ENCODE results near the gene GOLGA7B.

GOLGA7B gene

GRCh38 chr10:97874332-97874731 is 24.7 kb downstream of the GOLGA7B start:
- no peaks in the 10 kb centered on the region for H3K27me3 ChIP-seq
- no peaks in the 10 kb centered on the region for H3K4me1 ChIP-seq
- no peaks in the 10 kb centered on the region for H3K36me3 ChIP-seq
- TF ChIP-seq, protein P1, sequence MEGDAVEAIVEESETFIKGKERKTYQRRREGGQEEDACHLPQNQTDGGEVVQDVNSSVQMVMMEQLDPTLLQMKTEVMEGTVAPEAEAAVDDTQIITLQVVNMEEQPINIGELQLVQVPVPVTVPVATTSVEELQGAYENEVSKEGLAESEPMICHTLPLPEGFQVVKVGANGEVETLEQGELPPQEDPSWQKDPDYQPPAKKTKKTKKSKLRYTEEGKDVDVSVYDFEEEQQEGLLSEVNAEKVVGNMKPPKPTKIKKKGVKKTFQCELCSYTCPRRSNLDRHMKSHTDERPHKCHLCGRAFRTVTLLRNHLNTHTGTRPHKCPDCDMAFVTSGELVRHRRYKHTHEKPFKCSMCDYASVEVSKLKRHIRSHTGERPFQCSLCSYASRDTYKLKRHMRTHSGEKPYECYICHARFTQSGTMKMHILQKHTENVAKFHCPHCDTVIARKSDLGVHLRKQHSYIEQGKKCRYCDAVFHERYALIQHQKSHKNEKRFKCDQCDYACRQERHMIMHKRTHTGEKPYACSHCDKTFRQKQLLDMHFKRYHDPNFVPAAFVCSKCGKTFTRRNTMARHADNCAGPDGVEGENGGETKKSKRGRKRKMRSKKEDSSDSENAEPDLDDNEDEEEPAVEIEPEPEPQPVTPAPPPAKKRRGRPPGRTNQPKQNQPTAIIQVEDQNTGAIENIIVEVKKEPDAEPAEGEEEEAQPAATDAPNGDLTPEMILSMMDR (IDR thresholded peaks at IDR 0.05; ENCODE audit: low read depth, low read length) = no peak
- H3K4me3 ChIP-seq (ENCODE audit: low read depth, low read length) = no peak overlapping the region
- no peaks in the 10 kb centered on the region for H3K9me3 ChIP-seq
- no peak for DNase-seq

- H3K9me3 ChIP-seq = no peaks in the 10 kb centered on the region
- no peaks in the 10 kb centered on the region for H3K27me3 ChIP-seq
- TF ChIP-seq, protein P1 (IDR thresholded peaks at IDR 0.05; ENCODE audit: low read depth, low read length) = no peak
- H3K36me3 ChIP-seq = no peaks in the 10 kb centered on the region
- H3K4me1 ChIP-seq = no peaks in the 10 kb centered on the region
- H3K4me3 ChIP-seq (ENCODE audit: low read depth, low read length) = no peak overlapping the region
- no peak for DNase-seq
Observed at GRCh38 chr10:97875391-97875790, 25.7 kb downstream of the GOLGA7B start.

DNA sequence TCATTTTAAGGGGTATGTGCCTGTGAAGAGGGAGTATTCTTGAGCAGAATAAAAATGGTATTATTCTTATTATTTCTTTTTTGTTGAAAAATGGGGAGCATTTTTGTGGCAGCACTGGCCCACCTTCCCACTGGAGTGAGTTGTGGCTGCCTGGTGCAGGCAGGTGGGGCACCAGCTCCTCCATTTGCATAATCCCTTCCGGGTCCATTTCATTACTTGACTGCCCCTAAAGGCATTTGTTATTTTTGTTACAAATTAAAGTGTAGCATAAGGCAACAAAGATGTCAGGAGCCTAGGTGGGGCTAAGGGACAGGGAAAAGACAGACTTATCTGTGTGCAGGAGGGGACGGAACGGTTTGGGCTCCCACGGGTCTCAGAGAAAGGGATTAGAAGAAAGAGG is 26.8 kb downstream of the GOLGA7B start:
- no peak for DNase-seq
- Histone ChIP-seq H3K27me3 (no peaks in the 10 kb centered on the region), H3K9me3 (no peaks in the 10 kb centered on the region), H3K36me3 (no peaks in the 10 kb centered on the region), H3K4me3 (ENCODE audit: low read depth, low read length) (no peak overlapping the region), H3K4me1 (no peaks in the 10 kb centered on the region)
- TF ChIP-seq, protein P1 (IDR thresholded peaks at IDR 0.05; ENCODE audit: low read depth, low read length) = no peak

GRCh38 chr10:97879241-97879640 is 29.6 kb downstream of the GOLGA7B start:
- no peak for DNase-seq
- H3K36me3 ChIP-seq = no peaks in the 10 kb centered on the region
- TF ChIP-seq, protein P1 (IDR thresholded peaks at IDR 0.05; ENCODE audit: low read depth, low read length) = no peak

DNA sequence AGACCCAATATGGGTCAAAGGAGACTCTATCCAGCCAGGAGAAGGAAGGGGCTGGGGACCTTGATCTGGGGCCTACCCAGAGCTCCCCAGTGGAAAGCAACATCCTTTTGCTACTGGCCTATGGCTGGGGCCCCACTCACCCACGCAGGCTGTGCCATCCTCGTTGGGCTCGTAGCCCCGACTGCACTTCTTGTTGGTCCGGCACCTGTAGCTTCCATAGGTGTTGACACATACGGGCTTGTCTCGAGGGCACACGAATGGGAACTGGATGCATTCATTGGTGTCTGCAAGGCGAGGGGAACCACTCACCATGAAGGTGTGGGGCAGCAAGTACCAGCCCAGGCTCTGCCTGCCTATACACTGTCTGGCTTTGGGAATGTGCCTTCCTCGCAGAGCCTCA is 30.5 kb downstream of the GOLGA7B start:
- H3K4me1 ChIP-seq = no peaks in the 10 kb centered on the region
- no peaks in the 10 kb centered on the region for H3K27me3 ChIP-seq
- DNase-seq = no peak
- H3K36me3 ChIP-seq = no peaks in the 10 kb centered on the region
- no peaks in the 10 kb centered on the region for H3K9me3 ChIP-seq
- TF ChIP-seq, protein P1 (IDR thresholded peaks at IDR 0.05; ENCODE audit: low read depth, low read length) = no peak
- H3K4me3 ChIP-seq (ENCODE audit: low read depth, low read length) = no peak overlapping the region

More at GRCh38 chr10:97879241-97879640, 29.6 kb downstream of the GOLGA7B start:
- H3K4me1 ChIP-seq = no peaks in the 10 kb centered on the region
- no peaks in the 10 kb centered on the region for H3K27me3 ChIP-seq
- no peaks in the 10 kb centered on the region for H3K9me3 ChIP-seq
- H3K4me3 ChIP-seq (ENCODE audit: low read depth, low read length) = no peak overlapping the region

DNA sequence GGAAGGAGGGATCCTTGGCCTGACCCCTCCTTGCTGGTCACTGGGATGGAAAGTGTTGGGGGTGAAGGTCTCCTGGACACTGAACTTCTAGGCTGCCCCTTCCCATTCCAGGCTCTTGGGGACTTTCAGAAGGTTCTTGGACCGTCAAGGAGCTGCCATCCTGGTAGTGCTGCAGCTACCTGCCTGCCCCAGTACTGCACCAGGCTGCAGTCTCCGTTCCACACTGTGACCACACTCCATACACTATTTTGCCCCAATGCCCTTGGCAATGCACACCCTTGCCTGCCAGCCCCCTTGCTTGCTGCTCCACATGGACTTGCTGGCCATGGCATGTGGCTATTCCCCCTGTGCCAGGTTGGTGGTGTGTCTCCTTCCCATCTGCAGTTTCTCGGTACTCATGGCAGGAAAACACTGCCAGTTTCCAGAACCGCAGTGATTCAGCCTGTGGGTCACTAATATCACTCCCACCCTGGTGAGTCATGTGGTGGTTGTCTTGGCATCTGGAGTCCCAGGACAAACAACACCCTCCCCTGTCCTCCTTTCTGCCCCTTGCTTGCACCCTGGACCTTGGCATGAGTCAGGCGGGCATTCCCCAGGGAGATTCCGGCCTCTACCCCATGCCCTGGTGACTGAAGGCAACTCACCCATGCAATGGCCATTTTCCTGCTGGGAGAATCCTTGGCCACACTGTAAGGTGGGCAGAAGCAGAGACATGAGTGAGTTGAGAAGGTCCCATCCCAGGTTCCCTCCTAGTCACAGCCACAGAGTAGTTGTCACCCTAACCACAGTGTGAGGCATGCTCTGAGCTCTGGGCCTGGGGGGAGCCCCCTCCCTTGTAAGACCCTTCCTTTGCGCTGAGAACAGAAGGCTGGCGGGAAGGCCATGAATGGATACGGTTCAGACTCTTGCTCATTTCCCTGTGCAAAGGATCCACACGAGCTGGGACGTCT is 32.8 kb downstream of the GOLGA7B start:
- no peaks in the 10 kb centered on the region for H3K27me3 ChIP-seq
- H3K36me3 ChIP-seq = no peaks in the 10 kb centered on the region
- no peak for DNase-seq
- TF ChIP-seq, protein P1 (IDR thresholded peaks at IDR 0.05; ENCODE audit: low read depth, low read length) = no peak
- no peaks in the 10 kb centered on the region for H3K9me3 ChIP-seq
- H3K4me3 ChIP-seq (ENCODE audit: low read depth, low read length) = no peak overlapping the region
- H3K4me1 ChIP-seq = no peaks in the 10 kb centered on the region
